OCI-LY1 (cell line): Measurements from ENCODE around the gene KLF11.

ENCODE experiments used
- EZH2 ChIP-seq: fragments of 200-600 bp; sonication (generic), shearing (Covaris generic); IDR thresholded peaks from 2 replicates; pipeline ENCODE4 v1.8.0; 2017; ENCODE audit warnings: borderline replicate concordance, mixed run types, mild to moderate bottlenecking, antibody characterized with exemption, low read length, moderate library complexity, mixed read lengths
- TF ChIP-seq, protein P1 (sequence below): fragments of 200-600 bp; sonication (generic), shearing (Covaris generic); IDR thresholded peaks from 2 replicates; pipeline ENCODE4 v1.5.1; 2017; ENCODE audit warnings: mild to moderate bottlenecking, antibody characterized with exemption, low read length, moderate library complexity, mixed read lengths

DNA sequence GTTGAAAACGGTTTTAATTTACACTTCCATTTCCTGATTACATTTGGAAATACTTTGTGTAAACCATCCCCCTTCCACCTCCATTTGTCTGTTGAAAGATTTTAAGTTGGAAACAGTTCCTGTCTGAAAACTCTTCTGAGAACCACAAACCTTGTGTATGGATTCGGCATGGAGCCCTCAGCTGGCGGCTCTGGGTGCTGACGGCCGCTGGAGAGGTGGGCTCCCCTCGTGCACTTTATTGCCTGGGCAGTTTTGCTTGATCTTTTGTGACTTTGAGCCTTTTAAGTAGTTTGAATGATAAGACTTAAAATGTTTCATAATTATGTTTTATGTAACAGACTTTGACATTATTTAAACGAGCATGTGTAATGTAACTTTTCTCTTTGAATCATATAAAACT is 11.1 kb downstream of the KLF11 start:
- no peak for TF ChIP-seq EZH2
- TF ChIP-seq, protein P1, sequence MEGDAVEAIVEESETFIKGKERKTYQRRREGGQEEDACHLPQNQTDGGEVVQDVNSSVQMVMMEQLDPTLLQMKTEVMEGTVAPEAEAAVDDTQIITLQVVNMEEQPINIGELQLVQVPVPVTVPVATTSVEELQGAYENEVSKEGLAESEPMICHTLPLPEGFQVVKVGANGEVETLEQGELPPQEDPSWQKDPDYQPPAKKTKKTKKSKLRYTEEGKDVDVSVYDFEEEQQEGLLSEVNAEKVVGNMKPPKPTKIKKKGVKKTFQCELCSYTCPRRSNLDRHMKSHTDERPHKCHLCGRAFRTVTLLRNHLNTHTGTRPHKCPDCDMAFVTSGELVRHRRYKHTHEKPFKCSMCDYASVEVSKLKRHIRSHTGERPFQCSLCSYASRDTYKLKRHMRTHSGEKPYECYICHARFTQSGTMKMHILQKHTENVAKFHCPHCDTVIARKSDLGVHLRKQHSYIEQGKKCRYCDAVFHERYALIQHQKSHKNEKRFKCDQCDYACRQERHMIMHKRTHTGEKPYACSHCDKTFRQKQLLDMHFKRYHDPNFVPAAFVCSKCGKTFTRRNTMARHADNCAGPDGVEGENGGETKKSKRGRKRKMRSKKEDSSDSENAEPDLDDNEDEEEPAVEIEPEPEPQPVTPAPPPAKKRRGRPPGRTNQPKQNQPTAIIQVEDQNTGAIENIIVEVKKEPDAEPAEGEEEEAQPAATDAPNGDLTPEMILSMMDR = peak; percentile 7; the same call in 1 of the 2 replicates
